22Rv1 (cell line): ENCODE measurements around the gene GJD3.

Experiments
- ZFX ChIP-seq: fragments of 450-650 bp; IDR thresholded peaks from 2 replicates; pipeline ENCODE4 v1.6.1; 2017; ENCODE audit warnings: antibody characterized with exemption, borderline replicate concordance
- TF ChIP-seq, protein P1 (sequence below): fragments of 450-650 bp; IDR thresholded peaks from 2 replicates; pipeline ENCODE4 v1.5.1; 2017; ENCODE audit warnings: mild to moderate bottlenecking

DNA sequence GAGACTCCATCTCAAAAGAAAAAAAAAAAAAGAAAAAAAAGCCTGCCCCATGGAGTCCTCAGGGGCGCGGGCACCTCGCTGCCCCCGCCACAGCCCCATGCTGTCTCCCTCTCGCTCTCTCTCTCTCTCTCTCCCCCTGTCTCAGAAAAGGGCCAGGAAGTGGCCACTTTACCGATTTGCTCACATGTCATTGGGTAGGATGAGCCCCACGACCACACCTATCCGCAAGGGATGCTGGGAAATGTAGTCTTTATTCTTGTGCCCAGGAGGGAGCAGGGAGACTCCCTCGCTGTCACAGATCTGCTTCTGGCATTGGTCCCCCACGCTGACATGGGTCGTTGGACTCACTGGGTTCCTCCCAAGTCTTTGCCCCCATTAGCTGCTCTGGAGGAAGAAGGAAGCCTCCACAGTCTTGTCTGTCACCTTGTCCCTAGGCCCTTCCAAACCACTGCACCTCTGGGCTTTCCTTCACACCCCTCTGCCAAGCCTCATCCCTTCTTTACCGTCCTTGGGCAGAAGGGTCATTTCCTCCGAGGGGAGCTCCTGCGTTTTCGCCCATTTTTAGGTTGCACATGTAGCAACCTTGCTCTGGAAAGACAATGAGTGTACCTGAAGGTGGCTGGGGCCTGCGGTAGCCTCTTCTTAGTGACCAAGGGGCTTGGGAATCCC, 6.9 kb upstream of the GJD3 start:
- TF ChIP-seq, protein P1, sequence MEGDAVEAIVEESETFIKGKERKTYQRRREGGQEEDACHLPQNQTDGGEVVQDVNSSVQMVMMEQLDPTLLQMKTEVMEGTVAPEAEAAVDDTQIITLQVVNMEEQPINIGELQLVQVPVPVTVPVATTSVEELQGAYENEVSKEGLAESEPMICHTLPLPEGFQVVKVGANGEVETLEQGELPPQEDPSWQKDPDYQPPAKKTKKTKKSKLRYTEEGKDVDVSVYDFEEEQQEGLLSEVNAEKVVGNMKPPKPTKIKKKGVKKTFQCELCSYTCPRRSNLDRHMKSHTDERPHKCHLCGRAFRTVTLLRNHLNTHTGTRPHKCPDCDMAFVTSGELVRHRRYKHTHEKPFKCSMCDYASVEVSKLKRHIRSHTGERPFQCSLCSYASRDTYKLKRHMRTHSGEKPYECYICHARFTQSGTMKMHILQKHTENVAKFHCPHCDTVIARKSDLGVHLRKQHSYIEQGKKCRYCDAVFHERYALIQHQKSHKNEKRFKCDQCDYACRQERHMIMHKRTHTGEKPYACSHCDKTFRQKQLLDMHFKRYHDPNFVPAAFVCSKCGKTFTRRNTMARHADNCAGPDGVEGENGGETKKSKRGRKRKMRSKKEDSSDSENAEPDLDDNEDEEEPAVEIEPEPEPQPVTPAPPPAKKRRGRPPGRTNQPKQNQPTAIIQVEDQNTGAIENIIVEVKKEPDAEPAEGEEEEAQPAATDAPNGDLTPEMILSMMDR: no peak
- no peak for TF ChIP-seq ZFX
